GM21381 (cell line): Measurements from ENCODE around the gene SH3TC1.

Source experiments
- ATAC-seq: cut with Tn5 transposase; IDR thresholded peaks from one replicate; pipeline ENCODE4 v1.9.1; 2021; ENCODE audit warnings: mild to moderate bottlenecking, moderate library complexity; ENCODE audit not compliant: unreplicated experiment

Gene SH3TC1

DNA sequence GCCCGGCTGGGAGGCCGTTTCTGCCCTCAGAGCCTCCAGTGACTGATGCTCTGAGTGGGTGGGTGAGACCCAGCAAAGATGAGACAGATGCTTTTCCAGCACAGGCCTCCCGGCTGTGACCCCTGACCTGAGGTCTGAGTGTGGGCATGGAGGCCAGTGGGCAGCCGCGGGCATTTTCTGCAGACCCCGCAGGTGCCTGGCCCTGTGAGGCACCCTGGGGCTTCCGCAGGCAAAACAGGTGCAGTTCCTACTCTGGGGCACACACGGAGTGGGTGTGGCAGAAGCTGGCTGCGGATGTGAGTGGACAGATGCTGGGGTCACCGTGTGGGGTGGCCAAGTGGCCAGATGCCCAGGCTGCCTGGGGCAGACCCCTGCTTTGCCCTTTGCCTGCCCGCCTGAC is 85.3 kb downstream of the SH3TC1 start:
- no peak for ATAC-seq

DNA sequence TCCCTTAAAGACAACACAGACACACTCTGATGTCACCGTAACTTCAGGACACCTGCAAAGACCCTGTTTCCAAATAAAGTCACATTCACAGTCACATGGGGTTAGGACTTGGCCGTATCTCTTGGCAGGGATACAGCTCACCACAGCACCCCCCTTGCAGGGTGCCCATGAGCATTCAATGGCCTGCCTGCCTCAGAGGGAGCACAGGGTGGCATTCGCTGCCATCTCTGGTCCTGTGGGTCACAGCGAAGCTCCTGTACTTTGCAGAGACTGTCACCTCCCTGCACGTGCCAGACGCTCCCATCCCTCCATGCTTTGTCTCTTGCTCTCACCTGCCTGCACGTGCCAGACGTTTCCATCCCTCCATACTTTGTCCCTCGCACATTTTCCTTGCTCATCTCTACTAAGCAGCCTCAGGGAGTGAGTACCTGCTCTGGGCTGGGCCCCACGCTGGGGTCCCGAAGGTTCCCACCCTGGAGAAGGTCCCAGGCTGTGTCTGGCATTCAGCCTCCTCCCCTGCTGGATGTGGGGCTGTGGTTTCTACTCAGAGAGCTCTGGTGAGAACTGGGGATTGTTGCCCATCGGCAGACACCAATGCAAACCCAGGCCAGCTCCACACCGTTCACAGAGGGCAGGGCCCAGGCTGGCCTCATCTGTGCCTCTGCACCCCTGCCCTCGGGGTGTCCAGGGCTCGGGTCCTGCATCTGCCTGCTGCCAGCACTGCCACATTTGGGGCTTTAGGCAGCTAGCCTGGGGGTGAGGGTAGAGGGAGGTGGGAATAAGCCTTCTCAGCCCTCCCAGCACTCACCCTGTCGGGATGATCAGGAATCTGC is 86.3 kb downstream of the SH3TC1 start:
- no peak for ATAC-seq

DNA sequence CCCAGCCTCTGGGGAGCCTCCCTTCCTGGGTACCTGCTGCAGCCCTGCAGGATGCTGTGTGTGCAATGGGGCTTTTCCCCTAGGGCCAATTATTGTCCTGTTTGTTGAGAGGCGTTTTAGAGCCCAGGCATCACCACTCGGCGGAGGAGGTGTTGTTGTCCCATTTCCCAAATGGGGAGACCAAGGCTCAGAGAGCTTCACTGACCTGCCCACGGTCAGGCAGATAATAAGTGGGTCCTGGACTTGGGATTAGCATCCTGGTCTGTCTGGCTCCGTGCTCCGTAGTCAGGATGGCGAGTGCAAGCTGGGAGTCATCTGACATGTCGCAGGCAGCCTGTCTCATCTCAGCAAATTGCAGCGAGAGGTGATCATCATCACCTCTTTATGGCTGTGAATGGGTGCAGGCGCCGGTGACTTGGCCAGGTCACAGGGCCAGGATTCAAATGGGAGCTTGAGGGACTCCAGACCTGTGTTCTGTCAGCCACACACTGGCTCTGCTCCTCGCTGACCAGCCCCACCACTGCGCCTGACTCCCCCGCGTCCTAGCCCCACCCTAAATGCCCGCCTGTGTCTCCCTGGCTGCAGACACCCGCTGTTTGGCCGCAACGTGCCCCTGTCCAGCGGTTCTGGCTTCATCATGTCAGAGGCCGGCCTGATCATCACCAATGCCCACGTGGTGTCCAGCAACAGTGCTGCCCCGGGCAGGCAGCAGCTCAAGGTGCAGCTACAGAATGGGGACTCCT is 87.1 kb downstream of the SH3TC1 start:
- ATAC-seq: no peak

DNA sequence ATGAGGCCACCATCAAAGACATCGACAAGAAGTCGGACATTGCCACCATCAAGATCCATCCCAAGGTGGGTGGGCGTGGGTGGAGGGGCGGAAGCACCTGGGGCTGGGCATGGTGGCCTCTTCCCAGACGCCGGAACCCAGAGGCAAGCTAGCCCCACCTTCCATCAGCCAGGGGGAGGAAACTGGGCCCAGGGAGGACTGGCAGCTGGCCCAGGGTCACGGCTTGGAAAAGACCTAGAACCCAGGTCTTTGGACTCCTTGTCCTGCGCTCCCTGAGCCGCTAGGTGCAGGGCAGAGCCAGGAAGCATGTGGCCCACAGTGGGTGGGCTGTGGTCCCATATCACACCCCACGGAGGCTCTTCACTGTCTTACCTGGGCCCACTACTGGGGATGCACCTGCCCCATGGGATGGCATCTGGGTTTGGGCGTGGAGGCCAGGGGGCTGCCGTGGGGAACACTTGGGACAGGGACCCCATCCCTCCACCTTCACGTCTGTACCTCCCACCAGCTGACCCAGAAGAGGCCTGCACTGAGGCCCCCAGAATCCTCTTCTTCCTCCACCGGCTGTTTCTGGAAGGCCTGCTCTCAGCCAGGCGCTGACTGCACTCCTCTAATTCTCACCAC is 87.7 kb downstream of the SH3TC1 start:
- no peak for ATAC-seq

DNA sequence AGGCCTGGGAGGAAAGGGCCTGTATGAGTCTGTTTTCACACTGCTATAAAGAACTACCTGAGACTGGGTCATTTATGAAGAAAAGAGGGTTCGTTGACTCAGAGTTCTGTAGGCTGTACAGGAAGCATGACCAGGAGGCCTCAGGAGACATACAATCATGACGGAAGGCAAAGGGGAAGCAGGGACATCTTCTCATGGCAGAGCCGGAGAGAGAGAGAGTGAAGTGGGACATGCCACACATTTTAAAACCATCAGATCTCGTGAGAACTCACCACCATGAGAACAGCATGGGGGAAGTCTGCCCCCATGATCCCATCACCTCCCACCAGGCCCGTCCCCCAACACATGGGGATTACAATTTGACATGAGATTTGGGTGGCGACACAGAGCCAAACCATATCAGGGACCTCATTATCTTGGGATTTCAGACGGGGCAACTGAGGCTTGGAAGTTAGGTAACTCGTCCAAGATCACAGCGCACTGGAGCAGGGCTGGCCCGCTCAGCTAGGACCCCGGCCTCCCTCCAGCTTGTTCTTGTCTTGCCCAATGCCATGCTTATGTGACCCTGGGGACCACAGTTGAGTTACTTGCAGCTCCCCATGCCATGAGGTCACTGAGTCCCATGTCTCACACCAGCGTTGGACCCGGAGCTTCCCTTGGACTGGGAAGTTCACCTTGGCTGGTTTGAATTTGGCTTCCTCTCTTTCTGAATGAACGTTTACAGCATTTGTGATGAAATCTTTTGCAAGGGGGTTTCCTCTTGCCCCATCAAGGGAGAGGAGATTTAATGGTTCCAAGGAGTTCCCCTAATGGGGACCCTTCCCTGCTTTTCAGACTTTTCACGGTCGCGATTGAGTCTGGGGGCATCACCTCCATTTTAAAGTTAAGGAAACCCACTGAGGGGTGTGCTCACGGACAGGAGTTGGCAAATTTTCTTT is 88.5 kb downstream of the SH3TC1 start:
- no peak for ATAC-seq

DNA sequence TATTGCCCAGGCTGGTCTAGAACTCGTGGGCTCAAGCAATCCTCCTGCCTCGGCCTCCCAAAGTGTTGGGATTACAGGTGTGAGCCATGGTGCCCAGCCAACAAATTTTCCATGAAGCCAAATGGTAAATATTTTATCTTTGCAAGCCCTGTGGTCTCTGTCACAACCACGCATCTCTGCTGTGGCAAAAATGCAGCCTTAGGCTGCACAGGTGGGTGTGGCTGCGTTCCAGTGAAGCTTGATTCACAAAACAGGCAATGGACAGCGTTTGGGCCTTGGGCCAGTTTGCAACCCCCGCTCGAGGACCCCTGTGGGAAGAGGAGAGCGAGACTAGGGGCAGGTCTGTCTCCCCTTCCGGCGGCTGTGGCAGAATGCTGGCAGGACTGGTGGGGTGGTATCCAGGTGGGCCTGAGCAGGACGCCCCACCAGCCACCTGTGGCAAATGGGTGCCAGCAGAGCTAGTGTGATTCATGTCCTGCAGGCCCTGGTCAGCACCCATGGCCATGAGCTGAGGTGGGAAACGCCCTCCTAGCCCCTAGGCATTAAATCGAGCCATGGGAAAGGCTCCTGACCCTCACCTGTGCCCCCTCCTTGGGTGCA is 90.2 kb downstream of the SH3TC1 start:
- no peak for ATAC-seq

DNA sequence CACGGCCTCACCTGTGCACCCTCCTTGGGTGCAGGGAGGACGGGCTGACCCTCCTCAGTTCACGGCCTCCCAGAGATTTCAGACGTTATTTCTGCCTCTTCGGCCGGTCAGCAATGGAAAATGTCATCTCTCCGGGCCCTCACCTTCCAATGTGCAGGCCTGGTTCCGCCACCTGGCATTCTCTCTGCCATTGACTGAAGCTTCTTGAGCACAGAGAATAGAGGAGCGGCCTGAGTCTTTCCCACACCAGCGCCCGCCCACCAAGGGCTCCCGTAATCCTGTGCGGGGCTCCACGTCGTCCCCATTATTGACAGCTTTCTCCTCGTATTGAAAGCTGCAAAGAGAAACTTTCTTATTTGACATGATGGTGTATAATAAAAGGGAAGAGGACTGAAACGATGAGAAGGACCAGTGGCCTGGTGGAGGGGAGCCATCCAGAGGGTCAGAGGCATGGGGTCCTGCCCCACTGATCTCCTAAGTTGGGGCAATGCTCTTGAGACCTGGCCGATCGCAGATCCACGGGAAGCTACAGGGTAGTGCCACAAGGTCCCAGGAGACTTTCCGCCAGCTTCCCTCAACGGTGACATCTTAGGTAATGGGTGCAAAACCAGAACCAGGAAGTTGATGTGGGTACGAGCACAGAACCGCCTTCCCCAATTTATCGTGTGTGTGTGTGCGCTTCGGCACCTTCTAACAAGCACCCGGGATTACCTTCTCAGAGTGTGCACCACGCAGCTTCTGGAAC is 91.0 kb downstream of the SH3TC1 start:
- no peak for ATAC-seq

DNA sequence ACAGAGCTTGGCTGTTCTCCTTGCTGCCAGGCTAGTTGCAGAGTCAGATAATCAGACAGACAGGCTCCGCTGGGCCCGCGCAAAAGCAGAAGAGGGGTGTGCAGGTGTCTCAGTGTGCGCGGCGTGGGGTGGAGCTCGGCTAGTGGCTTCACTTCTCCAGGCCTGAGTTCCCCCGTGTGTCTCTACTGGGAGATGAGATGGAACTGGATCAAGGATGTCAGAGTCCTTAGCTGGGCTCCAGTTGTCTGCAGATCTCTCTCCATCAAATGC is 91.5 kb downstream of the SH3TC1 start:
- ATAC-seq: no peak
